ENCODE data around the gene GRAP2. TPM values are rescaled to one million over a fixed set of nuclear protein-coding genes. Genes with fewer than 3 reads are reported as not detected.

The GRAP2 gene
- total RNA-seq, 1 donor from 2014 or later, result not detected

DNA sequence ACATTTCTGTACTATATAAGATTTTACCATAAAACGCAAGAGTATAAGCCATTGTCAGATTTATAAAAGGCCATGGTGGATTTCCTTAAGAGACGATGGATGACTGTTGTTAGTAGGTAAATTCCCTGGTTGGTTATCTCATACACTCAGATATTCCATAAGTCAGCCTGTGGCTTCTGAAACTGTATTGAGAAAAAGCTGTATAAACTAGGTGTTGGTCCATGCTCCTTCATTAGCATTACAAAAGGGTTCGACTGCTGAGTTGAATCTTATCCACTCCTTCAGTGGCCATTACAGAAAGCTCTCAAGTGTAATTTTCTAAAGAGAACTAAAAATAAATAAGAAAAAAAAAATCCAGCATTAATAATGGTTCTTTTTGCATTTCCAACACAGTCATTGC, 5.3 kb downstream of the GRAP2 start:
- Histone ChIP-seq H3K4me3 (no peak overlapping the region), H3K36me3 (no peaks in the 10 kb centered on the region), H3K9me3 (ENCODE audit: low read depth) (no peaks in the 10 kb centered on the region), H3K4me1 (peaks cover 11% of the 10 kb centered on the region), H3K27ac (no peak overlapping the region), H3K27me3 (peaks cover 8% of the 10 kb centered on the region), H3K9ac (no peak overlapping the region), H2AFZ (replicated peaks) (no peak overlapping the region), H4K20me1 (ENCODE audit: low read depth) (no peaks in the 10 kb centered on the region), H3K4me2 (no peak overlapping the region), H3F3A (ENCODE audit: low read depth) (no peaks in the 10 kb centered on the region), H3K79me2 (ENCODE audit: low read depth) (no peaks in the 10 kb centered on the region)
- no peak overlapping the region for H3K27ac Mint-ChIP-seq
- H3K36me3 Mint-ChIP-seq, result no peaks in the 10 kb centered on the region
- peaks cover 28% of the 10 kb centered on the region for H3K4me1 Mint-ChIP-seq
- peaks cover 2% of the 10 kb centered on the region for H3K27me3 Mint-ChIP-seq (ENCODE audit: insufficient read depth, low read depth)
- H3K9me3 Mint-ChIP-seq, result no peaks in the 10 kb centered on the region
- peak; percentile 34 for DNase-seq (ENCODE audit: low spot score)
- TF ChIP-seq EZH2phosphoT487 (IDR thresholded peaks at IDR 0.05), result no peak
- TF ChIP-seq, protein P1, sequence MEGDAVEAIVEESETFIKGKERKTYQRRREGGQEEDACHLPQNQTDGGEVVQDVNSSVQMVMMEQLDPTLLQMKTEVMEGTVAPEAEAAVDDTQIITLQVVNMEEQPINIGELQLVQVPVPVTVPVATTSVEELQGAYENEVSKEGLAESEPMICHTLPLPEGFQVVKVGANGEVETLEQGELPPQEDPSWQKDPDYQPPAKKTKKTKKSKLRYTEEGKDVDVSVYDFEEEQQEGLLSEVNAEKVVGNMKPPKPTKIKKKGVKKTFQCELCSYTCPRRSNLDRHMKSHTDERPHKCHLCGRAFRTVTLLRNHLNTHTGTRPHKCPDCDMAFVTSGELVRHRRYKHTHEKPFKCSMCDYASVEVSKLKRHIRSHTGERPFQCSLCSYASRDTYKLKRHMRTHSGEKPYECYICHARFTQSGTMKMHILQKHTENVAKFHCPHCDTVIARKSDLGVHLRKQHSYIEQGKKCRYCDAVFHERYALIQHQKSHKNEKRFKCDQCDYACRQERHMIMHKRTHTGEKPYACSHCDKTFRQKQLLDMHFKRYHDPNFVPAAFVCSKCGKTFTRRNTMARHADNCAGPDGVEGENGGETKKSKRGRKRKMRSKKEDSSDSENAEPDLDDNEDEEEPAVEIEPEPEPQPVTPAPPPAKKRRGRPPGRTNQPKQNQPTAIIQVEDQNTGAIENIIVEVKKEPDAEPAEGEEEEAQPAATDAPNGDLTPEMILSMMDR (IDR thresholded peaks at IDR 0.05), result no peak
- no peak for TF ChIP-seq EZH2 (IDR thresholded peaks at IDR 0.05)
- no peak overlapping the region for H3K4me3 Mint-ChIP-seq

DNA sequence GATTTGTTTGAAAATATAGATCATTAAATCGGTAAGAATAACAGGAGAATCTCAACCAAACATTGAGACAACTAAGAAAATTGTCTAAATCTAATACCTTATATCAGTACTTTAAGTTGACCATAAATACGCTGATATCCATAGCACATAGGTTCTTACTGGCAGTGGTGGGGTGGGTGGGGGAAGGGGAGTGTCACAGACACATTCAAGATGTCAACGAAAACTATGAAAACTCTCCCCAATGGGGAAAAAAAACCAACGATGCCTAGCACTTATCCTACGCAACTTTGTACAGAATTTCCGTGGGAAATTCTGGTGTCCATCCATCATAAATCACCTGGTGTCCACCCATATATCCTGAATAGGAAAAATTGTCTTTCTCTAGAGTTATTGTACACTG, 6.2 kb downstream of the GRAP2 start:
- no peak overlapping the region for H3K27ac Mint-ChIP-seq
- H3K4me1 Mint-ChIP-seq, result peaks cover 35% of the 10 kb centered on the region
- H3K9me3 Mint-ChIP-seq, result no peaks in the 10 kb centered on the region
- Histone ChIP-seq H2AFZ (replicated peaks) (no peak overlapping the region), H3K9me3 (ENCODE audit: low read depth) (no peaks in the 10 kb centered on the region), H3K79me2 (ENCODE audit: low read depth) (no peaks in the 10 kb centered on the region), H3K27ac (no peak overlapping the region), H3K4me2 (no peak overlapping the region), H3K4me3 (no peak overlapping the region), H3K27me3 (peaks cover 5% of the 10 kb centered on the region), H3K9ac (no peak overlapping the region), H3F3A (ENCODE audit: low read depth) (no peaks in the 10 kb centered on the region), H3K36me3 (no peaks in the 10 kb centered on the region), H3K4me1 (peaks cover 11% of the 10 kb centered on the region), H4K20me1 (ENCODE audit: low read depth) (no peaks in the 10 kb centered on the region)
- no peak for DNase-seq (ENCODE audit: low spot score)
- H3K4me3 Mint-ChIP-seq, result no peak overlapping the region
- peaks cover 2% of the 10 kb centered on the region for H3K27me3 Mint-ChIP-seq (ENCODE audit: insufficient read depth, low read depth)
- H3K36me3 Mint-ChIP-seq, result no peaks in the 10 kb centered on the region
- TF ChIP-seq, protein P1 (IDR thresholded peaks at IDR 0.05), result no peak
- TF ChIP-seq EZH2 (IDR thresholded peaks at IDR 0.05), result no peak
- no peak for TF ChIP-seq EZH2phosphoT487 (IDR thresholded peaks at IDR 0.05)

DNA sequence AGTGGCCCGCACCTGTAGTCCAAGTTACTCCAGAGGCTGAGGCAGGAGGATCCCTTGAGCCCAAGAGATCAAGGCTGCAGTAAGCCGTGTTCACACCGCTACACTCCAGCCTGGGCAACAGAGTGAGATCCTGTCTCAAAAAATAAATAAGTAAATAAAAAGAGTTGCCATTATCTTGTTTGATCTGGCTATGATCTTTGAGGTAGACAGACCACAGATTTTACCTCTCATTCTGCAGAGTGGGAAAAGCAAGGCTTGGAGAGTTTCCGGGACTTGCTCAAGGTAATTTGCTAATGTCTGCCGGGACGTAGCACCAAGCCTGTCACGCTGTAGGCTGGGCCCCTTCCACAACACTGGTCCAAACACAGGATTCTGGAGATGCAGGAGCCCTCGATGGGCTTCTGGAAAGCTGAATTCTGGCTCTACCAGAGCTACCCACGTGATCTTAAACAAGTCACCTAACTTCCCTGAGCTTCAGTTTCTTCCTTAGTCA, 6.8 kb downstream of the GRAP2 start:
- Mint-ChIP-seq H3K27me3 (ENCODE audit: insufficient read depth, low read depth) (peaks cover 2% of the 10 kb centered on the region), H3K4me1 (peaks cover 40% of the 10 kb centered on the region), H3K36me3 (no peaks in the 10 kb centered on the region), H3K9me3 (no peaks in the 10 kb centered on the region), H3K4me3 (no peak overlapping the region), H3K27ac (no peak overlapping the region)
- TF ChIP-seq EZH2 (IDR thresholded peaks at IDR 0.05) (no peak), EZH2phosphoT487 (IDR thresholded peaks at IDR 0.05) (no peak)
- TF ChIP-seq, protein P1 (IDR thresholded peaks at IDR 0.05), result no peak
- Histone ChIP-seq H3K27ac (no peak overlapping the region), H3F3A (ENCODE audit: low read depth) (no peaks in the 10 kb centered on the region), H2AFZ (replicated peaks) (no peak overlapping the region), H4K20me1 (ENCODE audit: low read depth) (no peaks in the 10 kb centered on the region), H3K36me3 (no peaks in the 10 kb centered on the region), H3K9ac (no peak overlapping the region), H3K4me1 (peaks cover 11% of the 10 kb centered on the region), H3K27me3 (peaks cover 5% of the 10 kb centered on the region), H3K79me2 (ENCODE audit: low read depth) (no peaks in the 10 kb centered on the region), H3K9me3 (ENCODE audit: low read depth) (no peaks in the 10 kb centered on the region), H3K4me2 (no peak overlapping the region), H3K4me3 (no peak overlapping the region)
- DNase-seq (ENCODE audit: low spot score), result no peak

Data from neural progenitor cell (in vitro differentiated cells).